ENCODE data around the gene LYRM1. TPM values are rescaled to one million over a fixed set of nuclear protein-coding genes. Genes with fewer than 3 reads are reported as not detected.

The LYRM1 gene
- total and polyA plus RNA-seq, 10 of the 15 experiments (the other 5 are each of a cell fraction or from before 2014, with no cell fraction given) = 18.4 to 54.4 (median 38.0) TPM

DNA sequence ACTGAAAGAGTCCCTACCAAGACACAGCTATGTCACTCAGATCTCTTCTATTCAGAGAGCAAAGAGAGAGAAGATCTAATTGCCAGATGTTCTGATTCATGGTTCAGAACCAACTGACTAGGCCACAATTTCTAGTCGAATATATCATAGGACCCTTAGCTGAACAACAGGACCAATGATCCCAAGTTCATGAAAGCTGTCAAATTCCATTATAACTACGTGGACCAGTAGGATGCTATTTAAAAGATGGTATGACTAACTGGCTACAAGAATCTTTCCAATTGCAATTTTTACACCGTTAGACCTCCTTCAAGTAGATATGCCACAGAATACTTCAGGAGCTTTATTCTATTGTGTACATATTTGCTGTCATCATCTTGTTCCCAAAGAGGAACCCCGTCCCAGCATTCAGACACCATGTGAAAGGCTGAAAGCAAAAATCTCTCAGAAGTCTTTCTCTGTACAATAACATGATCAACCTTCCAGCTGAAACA is 26.4 kb upstream of the LYRM1 start:
- ChIA-PET CTCF (interaction anchor here (0.6 to 4.0 kb wide), 10 partner anchors 9 to 284 kb away, joined by 3 to 51 read pairs (median 14); partner anchors contain the start of genes DCUN1D3, LDAF1 and LYRM1), POLR2A (interaction anchor here (1.0 to 3.7 kb wide), 4 partner anchors 9 to 50 kb away, joined by 3 to 44 read pairs (median 15); partner anchors contain the start of genes DCUN1D3 and LYRM1), SMC1A (ENCODE audit: uncharacterized antibody, unreplicated experiment) (interaction anchor here (1.1 to 6.3 kb wide), 12 partner anchors 8 to 1480 kb away, joined by 3 to 83 read pairs (median 10); partner anchors contain the start of genes DCUN1D3 and LYRM1), RAD21 (ENCODE audit: unreplicated experiment) (interaction anchor here (0.9 to 3.1 kb wide), 11 partner anchors 9 to 197 kb away, joined by 3 to 48 read pairs (median 4); partner anchors contain the start of genes DCUN1D3 and LYRM1)
- no peaks in the 10 kb centered on the region for H3K27me3 ChIP-seq (replicated peaks in 1 of 2; ENCODE audit: control insufficient read depth in 2 of 2, insufficient read depth in 2 of 2, low read length in 1 of 2)
- no TSS peak for BruUV-seq (replicated peaks)
- no peak; the same call in 1 of the 2 replicates for TF ChIP-seq ZNF217 (IDR thresholded peaks at IDR 0.05)
- TF ChIP-seq SMARCA5 (IDR thresholded peaks at IDR 0.05) = peak; percentile 39; the same call in 1 of the 2 replicates
- TF ChIP-seq, protein P1, sequence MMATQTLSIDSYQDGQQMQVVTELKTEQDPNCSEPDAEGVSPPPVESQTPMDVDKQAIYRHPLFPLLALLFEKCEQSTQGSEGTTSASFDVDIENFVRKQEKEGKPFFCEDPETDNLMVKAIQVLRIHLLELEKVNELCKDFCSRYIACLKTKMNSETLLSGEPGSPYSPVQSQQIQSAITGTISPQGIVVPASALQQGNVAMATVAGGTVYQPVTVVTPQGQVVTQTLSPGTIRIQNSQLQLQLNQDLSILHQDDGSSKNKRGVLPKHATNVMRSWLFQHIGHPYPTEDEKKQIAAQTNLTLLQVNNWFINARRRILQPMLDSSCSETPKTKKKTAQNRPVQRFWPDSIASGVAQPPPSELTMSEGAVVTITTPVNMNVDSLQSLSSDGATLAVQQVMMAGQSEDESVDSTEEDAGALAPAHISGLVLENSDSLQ (IDR thresholded peaks at IDR 0.05) = peak; percentile 34; the same call in 1 of the 2 replicates
- TF ChIP-seq SRF (IDR thresholded peaks at IDR 0.05; ENCODE audit: low read depth in 2 of 2, low read length in 2 of 2) = no peak
- 0 out of 2 replicates have a peak, but pooled peaks have one; percentile 63 for TF ChIP-seq PAX5 (IDR thresholded peaks at IDR 0.05; ENCODE audit: borderline replicate concordance, low read depth, low read length)
- TF ChIP-seq TAF1 (IDR thresholded peaks at IDR 0.05; ENCODE audit: borderline replicate concordance, low read depth, low read length) = no peak
- TF ChIP-seq, protein P2, sequence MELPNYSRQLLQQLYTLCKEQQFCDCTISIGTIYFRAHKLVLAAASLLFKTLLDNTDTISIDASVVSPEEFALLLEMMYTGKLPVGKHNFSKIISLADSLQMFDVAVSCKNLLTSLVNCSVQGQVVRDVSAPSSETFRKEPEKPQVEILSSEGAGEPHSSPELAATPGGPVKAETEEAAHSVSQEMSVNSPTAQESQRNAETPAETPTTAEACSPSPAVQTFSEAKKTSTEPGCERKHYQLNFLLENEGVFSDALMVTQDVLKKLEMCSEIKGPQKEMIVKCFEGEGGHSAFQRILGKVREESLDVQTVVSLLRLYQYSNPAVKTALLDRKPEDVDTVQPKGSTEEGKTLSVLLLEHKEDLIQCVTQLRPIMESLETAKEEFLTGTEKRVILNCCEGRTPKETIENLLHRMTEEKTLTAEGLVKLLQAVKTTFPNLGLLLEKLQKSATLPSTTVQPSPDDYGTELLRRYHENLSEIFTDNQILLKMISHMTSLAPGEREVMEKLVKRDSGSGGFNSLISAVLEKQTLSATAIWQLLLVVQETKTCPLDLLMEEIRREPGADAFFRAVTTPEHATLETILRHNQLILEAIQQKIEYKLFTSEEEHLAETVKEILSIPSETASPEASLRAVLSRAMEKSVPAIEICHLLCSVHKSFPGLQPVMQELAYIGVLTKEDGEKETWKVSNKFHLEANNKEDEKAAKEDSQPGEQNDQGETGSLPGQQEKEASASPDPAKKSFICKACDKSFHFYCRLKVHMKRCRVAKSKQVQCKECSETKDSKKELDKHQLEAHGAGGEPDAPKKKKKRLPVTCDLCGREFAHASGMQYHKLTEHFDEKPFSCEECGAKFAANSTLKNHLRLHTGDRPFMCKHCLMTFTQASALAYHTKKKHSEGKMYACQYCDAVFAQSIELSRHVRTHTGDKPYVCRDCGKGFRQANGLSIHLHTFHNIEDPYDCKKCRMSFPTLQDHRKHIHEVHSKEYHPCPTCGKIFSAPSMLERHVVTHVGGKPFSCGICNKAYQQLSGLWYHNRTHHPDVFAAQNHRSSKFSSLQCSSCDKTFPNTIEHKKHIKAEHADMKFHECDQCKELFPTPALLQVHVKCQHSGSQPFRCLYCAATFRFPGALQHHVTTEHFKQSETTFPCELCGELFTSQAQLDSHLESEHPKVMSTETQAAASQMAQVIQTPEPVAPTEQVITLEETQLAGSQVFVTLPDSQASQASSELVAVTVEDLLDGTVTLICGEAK (IDR thresholded peaks at IDR 0.05; ENCODE audit: borderline replicate concordance) = no peak; the same call in 1 of the 2 replicates
- no peak for TF ChIP-seq BHLHE40 (IDR thresholded peaks at IDR 0.05; ENCODE audit: borderline replicate concordance in 1 of 2, low read depth in 2 of 2, low read length in 1 of 2)
- TF ChIP-seq, protein P3, sequence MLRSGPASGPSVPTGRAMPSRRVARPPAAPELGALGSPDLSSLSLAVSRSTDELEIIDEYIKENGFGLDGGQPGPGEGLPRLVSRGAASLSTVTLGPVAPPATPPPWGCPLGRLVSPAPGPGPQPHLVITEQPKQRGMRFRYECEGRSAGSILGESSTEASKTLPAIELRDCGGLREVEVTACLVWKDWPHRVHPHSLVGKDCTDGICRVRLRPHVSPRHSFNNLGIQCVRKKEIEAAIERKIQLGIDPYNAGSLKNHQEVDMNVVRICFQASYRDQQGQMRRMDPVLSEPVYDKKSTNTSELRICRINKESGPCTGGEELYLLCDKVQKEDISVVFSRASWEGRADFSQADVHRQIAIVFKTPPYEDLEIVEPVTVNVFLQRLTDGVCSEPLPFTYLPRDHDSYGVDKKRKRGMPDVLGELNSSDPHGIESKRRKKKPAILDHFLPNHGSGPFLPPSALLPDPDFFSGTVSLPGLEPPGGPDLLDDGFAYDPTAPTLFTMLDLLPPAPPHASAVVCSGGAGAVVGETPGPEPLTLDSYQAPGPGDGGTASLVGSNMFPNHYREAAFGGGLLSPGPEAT (IDR thresholded peaks at IDR 0.05; ENCODE audit: low read depth) = no peak
- H3K9me3 ChIP-seq (replicated peaks; ENCODE audit: control insufficient read depth, insufficient read depth, low read length) = no peaks in the 10 kb centered on the region; the same call in 2 of the 3 replicates
- H3K4me2 ChIP-seq (ENCODE audit: control insufficient read depth, insufficient read depth) = peak overlapping the region; percentile 75
- FAIRE-seq (no peak), ATAC-seq (peak; percentile 9), DNase-seq (ENCODE audit: low read depth, low spot score) (no peak)
- 30% methylated on average over 4 of the region's 4 CpGs for WGBS (ENCODE audit: insufficient coverage, insufficient replicate concordance, low lambda C conversion rate, missing lambda C conversion rate)
- peak overlapping the region; percentile 34; the same call in 1 of the 2 replicates for H3K4me3 ChIP-seq
- in situ Hi-C loops (cut with MboI) = no loop called here
- H3K27ac ChIP-seq (ENCODE audit: control insufficient read depth, insufficient read depth) = peak overlapping the region; percentile 81
- no peaks in the 10 kb centered on the region for H4K20me1 ChIP-seq (ENCODE audit: control insufficient read depth, insufficient read depth)
- H3K79me2 ChIP-seq (ENCODE audit: control insufficient read depth, insufficient read depth, low read length) = peaks cover 18% of the 10 kb centered on the region
- intact Hi-C loops (cut with micrococcal nuclease; ENCODE audit: unreplicated experiment) = loop anchor here (2.0 kb wide), 1 partner anchor 27 kb away; the partner anchor contains the start of genes DCUN1D3 and LYRM1
- H3K9ac ChIP-seq (ENCODE audit: control insufficient read depth, insufficient read depth, low read length) = peak overlapping the region; percentile 33
- H3K36me3 ChIP-seq (ENCODE audit: control insufficient read depth in 2 of 2, insufficient read depth in 2 of 2, low read length in 1 of 2) = no peaks in the 10 kb centered on the region
- no peak overlapping the region for H2AFZ ChIP-seq (ENCODE audit: control insufficient read depth, low read depth, low read length)
- peaks cover 45% of the 10 kb centered on the region for H3K4me1 ChIP-seq (ENCODE audit: control insufficient read depth, insufficient read depth, low read length)

Measured in GM12878 (cell line).